Measurements from ENCODE around the gene BCHE. TPM values are rescaled to one million over a fixed set of nuclear protein-coding genes. Genes with fewer than 3 reads are reported as not detected.

The BCHE gene
- total RNA-seq, 2 donors from 2014 or later = 0.41 to 2.2 TPM

DNA sequence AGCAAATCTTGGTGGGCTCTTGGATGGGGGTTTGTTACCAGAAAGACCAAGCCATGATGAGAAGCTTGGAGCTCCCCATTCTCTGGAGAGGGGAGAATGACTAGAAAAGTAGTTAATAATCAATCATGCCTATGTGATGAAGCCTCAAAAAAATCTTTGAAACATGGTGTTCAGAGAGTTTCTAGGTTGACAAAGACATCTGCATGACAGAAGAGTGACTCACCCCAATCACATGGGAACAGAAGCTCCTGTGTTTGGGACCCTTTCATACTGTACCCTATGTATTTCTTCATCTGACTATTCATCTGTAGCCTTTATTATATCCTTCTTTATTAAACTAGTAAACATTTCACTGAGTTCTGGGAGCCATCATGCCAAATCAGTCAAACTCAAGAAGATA, 87.4 kb downstream of the BCHE start:
- ATAC-seq (ENCODE audit: insufficient number of reproducible peaks, low FRiP score, low read depth) (no peak), DNase-seq (ENCODE audit: low spot score) (no peak)
- Histone ChIP-seq H3K27ac (no peak overlapping the region), H3K4me1 (ENCODE audit: control insufficient read depth in 1 of 2, low read depth in 2 of 2) (no peaks in the 10 kb centered on the region), H3K4me3 (no peak overlapping the region), H3K36me3 (no peaks in the 10 kb centered on the region), H3K27me3 (replicated peaks; ENCODE audit: insufficient read depth) (no peaks in the 10 kb centered on the region), H3K9me3 (no peaks in the 10 kb centered on the region)
- TF ChIP-seq, protein P1, sequence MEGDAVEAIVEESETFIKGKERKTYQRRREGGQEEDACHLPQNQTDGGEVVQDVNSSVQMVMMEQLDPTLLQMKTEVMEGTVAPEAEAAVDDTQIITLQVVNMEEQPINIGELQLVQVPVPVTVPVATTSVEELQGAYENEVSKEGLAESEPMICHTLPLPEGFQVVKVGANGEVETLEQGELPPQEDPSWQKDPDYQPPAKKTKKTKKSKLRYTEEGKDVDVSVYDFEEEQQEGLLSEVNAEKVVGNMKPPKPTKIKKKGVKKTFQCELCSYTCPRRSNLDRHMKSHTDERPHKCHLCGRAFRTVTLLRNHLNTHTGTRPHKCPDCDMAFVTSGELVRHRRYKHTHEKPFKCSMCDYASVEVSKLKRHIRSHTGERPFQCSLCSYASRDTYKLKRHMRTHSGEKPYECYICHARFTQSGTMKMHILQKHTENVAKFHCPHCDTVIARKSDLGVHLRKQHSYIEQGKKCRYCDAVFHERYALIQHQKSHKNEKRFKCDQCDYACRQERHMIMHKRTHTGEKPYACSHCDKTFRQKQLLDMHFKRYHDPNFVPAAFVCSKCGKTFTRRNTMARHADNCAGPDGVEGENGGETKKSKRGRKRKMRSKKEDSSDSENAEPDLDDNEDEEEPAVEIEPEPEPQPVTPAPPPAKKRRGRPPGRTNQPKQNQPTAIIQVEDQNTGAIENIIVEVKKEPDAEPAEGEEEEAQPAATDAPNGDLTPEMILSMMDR (IDR thresholded peaks at IDR 0.05) = no peak

GRCh38 chr3:165749241-165749640, 88.0 kb downstream of the BCHE start:
- DNase-seq (ENCODE audit: low spot score) (no peak), ATAC-seq (ENCODE audit: insufficient number of reproducible peaks, low FRiP score, low read depth) (no peak)
- no peak overlapping the region for H3K4me3 ChIP-seq
- no peaks in the 10 kb centered on the region for H3K36me3 ChIP-seq
- H3K27me3 ChIP-seq (replicated peaks; ENCODE audit: insufficient read depth) = no peaks in the 10 kb centered on the region
- no peak overlapping the region for H3K27ac ChIP-seq
- no peaks in the 10 kb centered on the region for H3K4me1 ChIP-seq (ENCODE audit: control insufficient read depth in 1 of 2, low read depth in 2 of 2)
- H3K9me3 ChIP-seq = no peaks in the 10 kb centered on the region
- TF ChIP-seq, protein P1 (IDR thresholded peaks at IDR 0.05) = no peak

- TF ChIP-seq, protein P1 (IDR thresholded peaks at IDR 0.05) = no peak
- no peak for DNase-seq (ENCODE audit: low spot score)
- ATAC-seq (ENCODE audit: insufficient number of reproducible peaks, low FRiP score, low read depth) = no peak
- Histone ChIP-seq H3K27ac (no peak overlapping the region), H3K27me3 (replicated peaks; ENCODE audit: insufficient read depth) (no peaks in the 10 kb centered on the region), H3K4me3 (no peak overlapping the region), H3K9me3 (no peaks in the 10 kb centered on the region), H3K36me3 (no peaks in the 10 kb centered on the region), H3K4me1 (ENCODE audit: control insufficient read depth in 1 of 2, low read depth in 2 of 2) (no peaks in the 10 kb centered on the region)
These were observed 89.1 kb downstream of the BCHE start for GRCh38 chr3:165748094-165748493.

DNA sequence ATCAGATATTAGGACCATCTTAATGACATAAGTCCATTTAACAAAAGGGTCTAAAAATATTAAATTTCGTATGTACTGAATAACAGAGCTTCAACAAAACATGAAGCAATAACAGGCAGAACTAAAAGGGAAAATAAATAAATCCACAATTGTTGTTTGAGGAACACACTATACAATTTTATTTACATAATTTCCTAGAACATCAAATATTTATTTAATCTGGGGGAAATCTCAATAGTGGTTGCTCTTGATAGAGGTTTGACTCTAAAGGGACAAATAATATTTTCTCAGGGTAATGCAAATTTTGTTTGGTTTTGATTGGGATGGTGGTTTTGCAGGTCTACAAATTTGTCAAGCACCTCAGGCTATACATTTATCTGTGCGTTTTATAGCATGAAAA, 90.3 kb downstream of the BCHE start:
- no peak for ATAC-seq (ENCODE audit: insufficient number of reproducible peaks, low FRiP score, low read depth)
- DNase-seq (ENCODE audit: low spot score) = no peak
- Histone ChIP-seq H3K9me3 (no peaks in the 10 kb centered on the region), H3K4me3 (no peak overlapping the region), H3K4me1 (ENCODE audit: control insufficient read depth in 1 of 2, low read depth in 2 of 2) (no peaks in the 10 kb centered on the region), H3K36me3 (no peaks in the 10 kb centered on the region), H3K27ac (no peak overlapping the region), H3K27me3 (replicated peaks; ENCODE audit: insufficient read depth) (no peaks in the 10 kb centered on the region)
- TF ChIP-seq, protein P1 (IDR thresholded peaks at IDR 0.05) = no peak

GRCh38 chr3:165744025-165744424, 93.2 kb downstream of the BCHE start:
- no peaks in the 10 kb centered on the region for H3K4me1 ChIP-seq (ENCODE audit: control insufficient read depth in 1 of 2, low read depth in 2 of 2)
- ATAC-seq (ENCODE audit: insufficient number of reproducible peaks, low FRiP score, low read depth) (no peak), DNase-seq (ENCODE audit: low spot score) (no peak)
- TF ChIP-seq, protein P1 (IDR thresholded peaks at IDR 0.05) = no peak
- H3K9me3 ChIP-seq = no peaks in the 10 kb centered on the region
- H3K27me3 ChIP-seq (replicated peaks; ENCODE audit: insufficient read depth) = no peaks in the 10 kb centered on the region
- H3K27ac ChIP-seq = no peak overlapping the region
- no peaks in the 10 kb centered on the region for H3K36me3 ChIP-seq
- no peak overlapping the region for H3K4me3 ChIP-seq
